ENCODE measurements around the gene MIGA1. TPM values are rescaled to one million over a fixed set of nuclear protein-coding genes. Genes with fewer than 3 reads are reported as not detected.
A peak's percentile ranks its signal among the peaks of the same experiment; 100 is the strongest.
"Not testable (repeated sequence)": the region's sequence is repeated elsewhere in the genome, so short reads cannot be mapped to it uniquely, and the experiment has no call there.

MIGA1 gene
- total RNA-seq, 3 donors from 2014 or later = 6.4 to 8.2 (median 6.8) TPM

- H3K36me3 Mint-ChIP-seq (ENCODE audit: insufficient read depth) = peaks cover 26% of the 10 kb centered on the region
- ATAC-seq = no peak
- H3K4me3 Mint-ChIP-seq = no peak overlapping the region
- DNase-seq = no peak
- H3K9me3 Mint-ChIP-seq = no peaks in the 10 kb centered on the region
- no peaks in the 10 kb centered on the region for H3K27me3 Mint-ChIP-seq (ENCODE audit: low read depth)
- H3K4me1 Mint-ChIP-seq (ENCODE audit: low read depth) = no peaks in the 10 kb centered on the region
Observed at GRCh38 chr1:77824694-77825093, 45.2 kb downstream of the MIGA1 start.

GRCh38 chr1:77825131-77825709 is 45.8 kb downstream of the MIGA1 start:
- Mint-ChIP-seq H3K36me3 (ENCODE audit: insufficient read depth) (peaks cover 23% of the 10 kb centered on the region), H3K4me1 (ENCODE audit: low read depth) (no peaks in the 10 kb centered on the region), H3K27me3 (ENCODE audit: low read depth) (no peaks in the 10 kb centered on the region), H3K4me3 (no peak overlapping the region), H3K9me3 (no peaks in the 10 kb centered on the region)
- ATAC-seq (peak in 1 of 2 donors; percentile 41), DNase-seq (no peak)

- not testable (repeated sequence) for H3K27me3 Mint-ChIP-seq (ENCODE audit: low read depth); H3K4me3 Mint-ChIP-seq; H3K4me1 Mint-ChIP-seq (ENCODE audit: low read depth); DNase-seq; ATAC-seq; H3K9me3 Mint-ChIP-seq
- peaks cover 26% of the 10 kb centered on the region for H3K36me3 Mint-ChIP-seq (ENCODE audit: insufficient read depth)
Observed at GRCh38 chr1:77826851-77827250, 47.4 kb downstream of the MIGA1 start.

- Mint-ChIP-seq H3K4me3 (no peak overlapping the region), H3K9me3 (no peaks in the 10 kb centered on the region), H3K27me3 (ENCODE audit: low read depth) (no peaks in the 10 kb centered on the region), H3K4me1 (ENCODE audit: low read depth) (peaks cover 1% of the 10 kb centered on the region), H3K36me3 (ENCODE audit: insufficient read depth) (peaks cover 31% of the 10 kb centered on the region)
- DNase-seq = no peak
- ATAC-seq = no peak
Observed at GRCh38 chr1:77828098-77828497, 48.6 kb downstream of the MIGA1 start.

- no peak for ATAC-seq
- peaks cover 29% of the 10 kb centered on the region for H3K36me3 Mint-ChIP-seq (ENCODE audit: insufficient read depth)
- no peak overlapping the region for H3K4me3 Mint-ChIP-seq
- DNase-seq = no peak
- no peaks in the 10 kb centered on the region for H3K9me3 Mint-ChIP-seq
- no peaks in the 10 kb centered on the region for H3K27me3 Mint-ChIP-seq (ENCODE audit: low read depth)
- H3K4me1 Mint-ChIP-seq (ENCODE audit: low read depth) = peaks cover 1% of the 10 kb centered on the region
Observed at GRCh38 chr1:77829851-77830250, 50.4 kb downstream of the MIGA1 start.

GRCh38 chr1:77830946-77831345 is 51.5 kb downstream of the MIGA1 start:
- Mint-ChIP-seq H3K9me3 (no peaks in the 10 kb centered on the region), H3K36me3 (ENCODE audit: insufficient read depth) (peaks cover 30% of the 10 kb centered on the region), H3K4me1 (ENCODE audit: low read depth) (peaks cover 1% of the 10 kb centered on the region), H3K4me3 (no peak overlapping the region), H3K27me3 (ENCODE audit: low read depth) (no peaks in the 10 kb centered on the region)
- ATAC-seq (no peak), DNase-seq (no peak)

- ATAC-seq (no peak), DNase-seq (no peak)
- Mint-ChIP-seq H3K36me3 (ENCODE audit: insufficient read depth) (peaks cover 31% of the 10 kb centered on the region), H3K4me1 (ENCODE audit: low read depth) (peaks cover 1% of the 10 kb centered on the region), H3K9me3 (no peaks in the 10 kb centered on the region), H3K27me3 (ENCODE audit: low read depth) (no peaks in the 10 kb centered on the region), H3K4me3 (no peak overlapping the region)
Observed at GRCh38 chr1:77831566-77831965, 52.1 kb downstream of the MIGA1 start.

GRCh38 chr1:77831976-77832711 is 52.7 kb downstream of the MIGA1 start:
- Mint-ChIP-seq H3K4me1 (ENCODE audit: low read depth) (peaks cover 1% of the 10 kb centered on the region), H3K9me3 (no peaks in the 10 kb centered on the region), H3K36me3 (ENCODE audit: insufficient read depth) (peaks cover 29% of the 10 kb centered on the region), H3K27me3 (ENCODE audit: low read depth) (no peaks in the 10 kb centered on the region), H3K4me3 (no peak overlapping the region)
- ATAC-seq (no peak), DNase-seq (no peak)

- H3K4me1 Mint-ChIP-seq (ENCODE audit: low read depth) = peaks cover 1% of the 10 kb centered on the region
- no peaks in the 10 kb centered on the region for H3K27me3 Mint-ChIP-seq (ENCODE audit: low read depth)
- ATAC-seq = no peak
Observed at GRCh38 chr1:77832901-77833300, 53.5 kb downstream of the MIGA1 start.

GRCh38 chr1:77833521-77834100 is 54.2 kb downstream of the MIGA1 start:
- no peaks in the 10 kb centered on the region for H3K27me3 Mint-ChIP-seq (ENCODE audit: low read depth)
- DNase-seq (no peak), ATAC-seq (no peak)
- H3K36me3 Mint-ChIP-seq (ENCODE audit: insufficient read depth) = peaks cover 28% of the 10 kb centered on the region
- peaks cover 1% of the 10 kb centered on the region for H3K4me1 Mint-ChIP-seq (ENCODE audit: low read depth)
- no peak overlapping the region for H3K4me3 Mint-ChIP-seq
- no peaks in the 10 kb centered on the region for H3K9me3 Mint-ChIP-seq

More at GRCh38 chr1:77832901-77833300, 53.5 kb downstream of the MIGA1 start:
- DNase-seq = no peak
- H3K4me3 Mint-ChIP-seq = no peak overlapping the region
- no peaks in the 10 kb centered on the region for H3K9me3 Mint-ChIP-seq
- H3K36me3 Mint-ChIP-seq (ENCODE audit: insufficient read depth) = peaks cover 29% of the 10 kb centered on the region

GRCh38 chr1:77834771-77835334 is 55.4 kb downstream of the MIGA1 start:
- DNase-seq (no peak), ATAC-seq (no peak)
- Mint-ChIP-seq H3K4me3 (no peak overlapping the region), H3K36me3 (ENCODE audit: insufficient read depth) (peaks cover 26% of the 10 kb centered on the region), H3K4me1 (ENCODE audit: low read depth) (peaks cover 1% of the 10 kb centered on the region), H3K9me3 (no peaks in the 10 kb centered on the region), H3K27me3 (ENCODE audit: low read depth) (no peaks in the 10 kb centered on the region)

GRCh38 chr1:77841574-77841973 is 62.1 kb downstream of the MIGA1 start:
- Mint-ChIP-seq H3K9me3 (no peaks in the 10 kb centered on the region), H3K36me3 (ENCODE audit: insufficient read depth) (peaks cover 20% of the 10 kb centered on the region), H3K4me3 (no peak overlapping the region)

GRCh38 chr1:77845951-77846350 is 66.5 kb downstream of the MIGA1 start:
- DNase-seq (no peak), ATAC-seq (no peak)
- Mint-ChIP-seq H3K4me1 (ENCODE audit: low read depth) (peaks cover 2% of the 10 kb centered on the region), H3K27me3 (ENCODE audit: low read depth) (no peaks in the 10 kb centered on the region), H3K36me3 (ENCODE audit: insufficient read depth) (peaks cover 22% of the 10 kb centered on the region), H3K9me3 (no peaks in the 10 kb centered on the region), H3K4me3 (no peak overlapping the region)

More at GRCh38 chr1:77841574-77841973, 62.1 kb downstream of the MIGA1 start:
- ATAC-seq (no peak), DNase-seq (no peak)
- H3K27me3 Mint-ChIP-seq (ENCODE audit: low read depth) = no peaks in the 10 kb centered on the region
- H3K4me1 Mint-ChIP-seq (ENCODE audit: low read depth) = peaks cover 2% of the 10 kb centered on the region

- H3K27me3 Mint-ChIP-seq (ENCODE audit: low read depth) = no peaks in the 10 kb centered on the region
- peaks cover 2% of the 10 kb centered on the region for H3K4me1 Mint-ChIP-seq (ENCODE audit: low read depth)
- peaks cover 20% of the 10 kb centered on the region for H3K36me3 Mint-ChIP-seq (ENCODE audit: insufficient read depth)
- no peak overlapping the region for H3K4me3 Mint-ChIP-seq
- ATAC-seq (no peak), DNase-seq (no peak)
- no peaks in the 10 kb centered on the region for H3K9me3 Mint-ChIP-seq
Observed at GRCh38 chr1:77846966-77847365, 67.5 kb downstream of the MIGA1 start.

All from activated T-cell treated with anti-CD3 and anti-CD28 coated beads, Interleukin-2, amount 50 U/mL, for 4 hours (primary cell).